Lower lobe of right lung (tissue), 2 donors: Measurements from ENCODE around the gene POSTN. TPM values are rescaled to one million over a fixed set of nuclear protein-coding genes. Genes with fewer than 3 reads are reported as not detected.
"Not testable (repeated sequence)": the region's sequence is repeated elsewhere in the genome, so short reads cannot be mapped to it uniquely, and the experiment has no call there.

ENCODE experiments used
- ATAC-seq, 2 donors: fragments of 200-7000 bp; cut with Tn5 transposase; one replicate each; pipeline ENCODE4 v1.9.1; 2020 to 2022; ENCODE audit warnings: mild to moderate bottlenecking in 2 of 2, moderate library complexity in 2 of 2
- DNase-seq: peaks from one replicate; pipeline ENCODE4 v3.0.0-alpha.2; 2020
- H3K27ac ChIP-seq: fragments of 200-600 bp; one replicate; pipeline ENCODE4 v1.8.0; 2022
- H3K27me3 ChIP-seq: fragments of 200-600 bp; one replicate; pipeline ENCODE4 v1.8.0; 2022; ENCODE audit warnings: low read depth
- H3K36me3 ChIP-seq: fragments of 200-600 bp; one replicate; pipeline ENCODE4 v1.8.0; 2022; ENCODE audit warnings: mild to moderate bottlenecking
- H3K4me1 ChIP-seq: fragments of 200-600 bp; one replicate; pipeline ENCODE4 v1.8.0; 2022
- H3K4me3 ChIP-seq: fragments of 200-600 bp; one replicate; pipeline ENCODE4 v1.8.0; 2022; ENCODE audit warnings: mild to moderate bottlenecking
- H3K9me3 ChIP-seq: fragments of 200-600 bp; one replicate; pipeline ENCODE4 v1.8.0; 2022
- CTCF ChIP-seq: fragments of 200-600 bp; IDR thresholded peaks from one replicate; pipeline ENCODE4 v1.8.0; 2022; ENCODE audit warnings: antibody characterized with exemption, mild to moderate bottlenecking
- intact Hi-C: fragments of 100-400 bp; cut with DNase I; formaldehyde crosslinking; loops from one replicate; pipeline ENCODE4 v1.11.0; 2022
- total RNA-seq: library from RNA; stranded (reverse); fragmentation: NEBNext Ultra II Directional; extraction: Animal tissue kit (Norgen Biotek cat#: 25700); gene quantifications from one replicate; pipeline ENCODE4 v1.2.1, GENCODE V29; 2021
- donor health status: DM: no; HTN: yes; CAD: no; lungs with severe emphysema.

POSTN gene
- total RNA-seq, 1 donor from 2014 or later, result 14.5 TPM

GRCh38 chr13:37596805-37597204 is 1.8 kb downstream of the POSTN start:
- H3K27ac ChIP-seq, result no peak overlapping the region
- DNase-seq (no peak), ATAC-seq (no peak)
- H3K27me3 ChIP-seq, result no peaks in the 10 kb centered on the region
- no peaks in the 10 kb centered on the region for H3K36me3 ChIP-seq
- H3K4me1 ChIP-seq, result no peaks in the 10 kb centered on the region
- H3K4me3 ChIP-seq, result peak overlapping the region; percentile 18
- H3K9me3 ChIP-seq, result no peaks in the 10 kb centered on the region
- TF ChIP-seq CTCF, result no peak
- intact Hi-C loops, result no loop called here

GRCh38 chr13:37595162-37595561 is 3.4 kb downstream of the POSTN start:
- no peaks in the 10 kb centered on the region for H3K27me3 ChIP-seq
- no peak overlapping the region for H3K27ac ChIP-seq
- DNase-seq (no peak), ATAC-seq (no peak)
- H3K4me1 ChIP-seq, result no peaks in the 10 kb centered on the region
- H3K36me3 ChIP-seq, result no peaks in the 10 kb centered on the region
- intact Hi-C loops, result no loop called here
- H3K4me3 ChIP-seq, result no peak overlapping the region
- TF ChIP-seq CTCF, result no peak
- H3K9me3 ChIP-seq, result no peaks in the 10 kb centered on the region

GRCh38 chr13:37594550-37594949 is 4.0 kb downstream of the POSTN start:
- Histone ChIP-seq H3K36me3 (no peaks in the 10 kb centered on the region), H3K27ac (no peak overlapping the region), H3K4me1 (no peaks in the 10 kb centered on the region), H3K9me3 (no peaks in the 10 kb centered on the region), H3K4me3 (no peak overlapping the region), H3K27me3 (no peaks in the 10 kb centered on the region)
- ATAC-seq (no peak), DNase-seq (no peak)
- TF ChIP-seq CTCF, result no peak
- intact Hi-C loops, result no loop called here

- ATAC-seq, H3K27ac ChIP-seq, H3K9me3 ChIP-seq, H3K4me3 ChIP-seq, H3K27me3 ChIP-seq, DNase-seq, H3K4me1 ChIP-seq, intact Hi-C loops, H3K36me3 ChIP-seq: not testable (repeated sequence)
These were observed 9.2 kb downstream of the POSTN start for GRCh38 chr13:37589381-37589780.

GRCh38 chr13:37587236-37587635 is 11.3 kb downstream of the POSTN start:
- Histone ChIP-seq H3K27ac (no peak overlapping the region), H3K36me3 (no peaks in the 10 kb centered on the region), H3K9me3 (no peaks in the 10 kb centered on the region), H3K4me3 (no peak overlapping the region), H3K4me1 (no peaks in the 10 kb centered on the region), H3K27me3 (no peaks in the 10 kb centered on the region)
- DNase-seq (no peak), ATAC-seq (no peak)
- TF ChIP-seq CTCF, result no peak
- intact Hi-C loops, result no loop called here

GRCh38 chr13:37586164-37586563 is 12.4 kb downstream of the POSTN start:
- no peak for TF ChIP-seq CTCF
- H3K36me3 ChIP-seq, result no peaks in the 10 kb centered on the region
- DNase-seq (no peak), ATAC-seq (no peak)
- no peaks in the 10 kb centered on the region for H3K27me3 ChIP-seq
- H3K4me1 ChIP-seq, result no peaks in the 10 kb centered on the region
- no peak overlapping the region for H3K4me3 ChIP-seq
- H3K9me3 ChIP-seq, result no peaks in the 10 kb centered on the region
- intact Hi-C loops, result no loop called here
- no peak overlapping the region for H3K27ac ChIP-seq
